Measurements from ENCODE around the gene HDX.

GRCh38 chrX:84320614-84321013 is 181.6 kb downstream of the HDX start:
- no peak for TF ChIP-seq SP2 (tag by site-specific recombination; IDR thresholded peaks at IDR 0.05)
- no peak for TF ChIP-seq CTCF (tag by site-specific recombination; IDR thresholded peaks at IDR 0.05)
- no peak for TF ChIP-seq ZNF660 (tag by site-specific recombination; IDR thresholded peaks at IDR 0.05)
- TF ChIP-seq ZNF140 (tag by site-specific recombination; IDR thresholded peaks at IDR 0.05): no peak
- TF ChIP-seq ZNF792 (tag by site-specific recombination; IDR thresholded peaks at IDR 0.05): no peak
- no peak for TF ChIP-seq PBX3 (CRISPR knock-in tag; IDR thresholded peaks at IDR 0.05)
